Measurements from ENCODE around the gene ZBTB20. TPM values are rescaled to one million over a fixed set of nuclear protein-coding genes. Genes with fewer than 3 reads are reported as not detected.

ZBTB20 gene
- total and polyA plus RNA-seq, 4 donors: 0.88 to 83.2 (median 20.4) TPM

DNA sequence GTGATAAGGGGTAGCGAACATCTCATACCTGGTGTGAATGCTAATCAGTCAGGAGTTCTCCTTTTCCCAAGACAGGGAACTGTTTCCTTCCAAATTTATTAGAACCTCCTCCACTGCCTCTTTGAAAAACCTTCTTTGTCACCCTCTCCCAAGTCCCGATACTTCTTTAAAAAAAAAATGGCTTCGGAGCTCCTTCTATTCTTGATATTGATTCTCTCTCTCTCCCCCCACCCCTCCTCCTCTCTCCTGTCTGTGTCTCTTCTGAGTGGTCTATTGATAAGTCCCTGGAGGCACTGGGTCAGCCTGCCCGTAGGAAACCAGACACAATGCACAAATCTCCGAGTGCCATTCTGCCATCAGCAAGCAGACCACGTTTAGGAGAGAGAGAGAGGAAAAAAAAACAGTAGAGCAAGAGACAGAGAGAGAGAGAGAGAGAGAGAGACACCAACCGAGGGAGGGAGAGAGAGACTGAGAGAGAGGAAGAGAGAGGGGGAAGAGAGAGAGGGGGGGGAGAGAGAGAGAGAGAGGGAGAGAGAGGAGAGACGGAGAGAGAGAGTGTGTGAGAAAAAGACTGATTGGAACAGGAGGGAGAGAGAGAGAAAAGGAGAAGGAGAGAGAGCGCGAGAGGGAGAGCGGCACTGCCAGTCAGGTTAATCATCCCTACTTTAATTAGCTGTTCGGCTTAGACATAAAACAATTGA lies 692.4 kb downstream of the ZBTB20 start:
- no peaks in the 10 kb centered on the region for H3K36me3 ChIP-seq (ENCODE audit: control insufficient read depth in 4 of 4, insufficient read depth in 3 of 4, low read depth in 1 of 4, low read length in 3 of 4)
- H3K9ac ChIP-seq (ENCODE audit: low read depth in 1 of 2, low read length in 2 of 2): no peak overlapping the region
- peaks cover 4 to 37% (median 17%) of the 10 kb centered on the region in 4 donors for H3K4me1 ChIP-seq (ENCODE audit: control insufficient read depth in 4 of 4, insufficient read depth in 4 of 4, low read length in 3 of 4)
- TF ChIP-seq HNF4G (IDR thresholded peaks at IDR 0.05) (no peak), SP1 (IDR thresholded peaks at IDR 0.05) (no peak), ATF3 (IDR thresholded peaks at IDR 0.05) (no peak), CTCF (IDR thresholded peaks at IDR 0.05; ENCODE audit: low read depth, low read length, missing input control) (no peak), JUND (IDR thresholded peaks at IDR 0.05) (no peak), FOXA2 (IDR thresholded peaks at IDR 0.05) (no peak), GABPA (IDR thresholded peaks at IDR 0.05 in 1 of 2, conservative IDR thresholded peaks at IDR 0.05 in 1 of 2) (no peak), FOXA1 (IDR thresholded peaks at IDR 0.05) (no peak), HNF4A (conservative IDR thresholded peaks at IDR 0.05) (no peak), TAF1 (conservative IDR thresholded peaks at IDR 0.05) (no peak), YY1 (IDR thresholded peaks at IDR 0.05) (no peak), RAD21 (IDR thresholded peaks at IDR 0.05) (no peak), RXRA (IDR thresholded peaks at IDR 0.05) (no peak)
- TF ChIP-seq, protein P1, sequence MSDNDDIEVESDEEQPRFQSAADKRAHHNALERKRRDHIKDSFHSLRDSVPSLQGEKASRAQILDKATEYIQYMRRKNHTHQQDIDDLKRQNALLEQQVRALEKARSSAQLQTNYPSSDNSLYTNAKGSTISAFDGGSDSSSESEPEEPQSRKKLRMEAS (IDR thresholded peaks at IDR 0.05): no peak
- no peaks in the 10 kb centered on the region for H3K9me3 ChIP-seq (ENCODE audit: control insufficient read depth in 4 of 4, low read length in 3 of 4)
- WGBS: 49% methylated on average over 12 of the region's 12 CpGs
- peak overlapping the region in 1 of 2 donors; percentile 19 for H3K27ac ChIP-seq (ENCODE audit: low read depth in 1 of 2, low read length in 2 of 2)
- no peaks in the 10 kb centered on the region for H3K27me3 ChIP-seq (ENCODE audit: control insufficient read depth in 4 of 4, insufficient read depth in 4 of 4, low read length in 3 of 4)
- DNase-seq (ENCODE audit: low spot score): no peak
- peak overlapping the region in 1 of 3 donors; percentile 37 for H3K4me3 ChIP-seq (ENCODE audit: low read depth in 1 of 3, low read length in 3 of 3)

- Histone ChIP-seq H3K9me3 (ENCODE audit: control insufficient read depth in 4 of 4, low read length in 3 of 4) (no peaks in the 10 kb centered on the region), H3K27ac (ENCODE audit: low read depth in 1 of 2, low read length in 2 of 2) (no peak overlapping the region), H3K36me3 (ENCODE audit: control insufficient read depth in 4 of 4, insufficient read depth in 3 of 4, low read depth in 1 of 4, low read length in 3 of 4) (no peaks in the 10 kb centered on the region), H3K9ac (ENCODE audit: low read depth in 1 of 2, low read length in 2 of 2) (no peak overlapping the region), H3K4me1 (ENCODE audit: control insufficient read depth in 4 of 4, insufficient read depth in 4 of 4, low read length in 3 of 4) (peaks cover 4 to 29% (median 14%) of the 10 kb centered on the region in 4 donors), H3K27me3 (ENCODE audit: control insufficient read depth in 4 of 4, insufficient read depth in 4 of 4, low read length in 3 of 4) (no peaks in the 10 kb centered on the region), H3K4me3 (ENCODE audit: low read depth in 1 of 3, low read length in 3 of 3) (no peak overlapping the region)
- 79% methylated on average over 2 of the region's 2 CpGs for WGBS
- no peak for TF ChIP-seq SP1 (IDR thresholded peaks at IDR 0.05)
- TF ChIP-seq HNF4A (conservative IDR thresholded peaks at IDR 0.05): no peak
- TF ChIP-seq ATF3 (IDR thresholded peaks at IDR 0.05): no peak
- TF ChIP-seq HNF4G (IDR thresholded peaks at IDR 0.05): no peak
- DNase-seq (ENCODE audit: low spot score): no peak
Measured at GRCh38 chr3:114453361-114453780, 693.7 kb downstream of the ZBTB20 start.

GRCh38 chr3:114452937-114453336 lies 694.2 kb downstream of the ZBTB20 start:
- Histone ChIP-seq H3K27ac (ENCODE audit: low read depth in 1 of 2, low read length in 2 of 2) (no peak overlapping the region), H3K9me3 (ENCODE audit: control insufficient read depth in 4 of 4, low read length in 3 of 4) (no peaks in the 10 kb centered on the region), H3K36me3 (ENCODE audit: control insufficient read depth in 4 of 4, insufficient read depth in 3 of 4, low read depth in 1 of 4, low read length in 3 of 4) (no peaks in the 10 kb centered on the region), H3K4me1 (ENCODE audit: control insufficient read depth in 4 of 4, insufficient read depth in 4 of 4, low read length in 3 of 4) (peaks cover 4 to 29% (median 14%) of the 10 kb centered on the region in 4 donors), H3K4me3 (ENCODE audit: low read depth in 1 of 3, low read length in 3 of 3) (no peak overlapping the region), H3K9ac (ENCODE audit: low read depth in 1 of 2, low read length in 2 of 2) (no peak overlapping the region), H3K27me3 (ENCODE audit: control insufficient read depth in 4 of 4, insufficient read depth in 4 of 4, low read length in 3 of 4) (no peaks in the 10 kb centered on the region)
- no peak for DNase-seq (ENCODE audit: low spot score)
- TF ChIP-seq GABPA (IDR thresholded peaks at IDR 0.05 in 1 of 2, conservative IDR thresholded peaks at IDR 0.05 in 1 of 2) (no peak), RXRA (IDR thresholded peaks at IDR 0.05) (no peak), EGR1 (IDR thresholded peaks at IDR 0.05; ENCODE audit: low read depth in 2 of 2) (no peak), CTCF (IDR thresholded peaks at IDR 0.05; ENCODE audit: low read depth, low read length, missing input control) (no peak), RAD21 (IDR thresholded peaks at IDR 0.05) (no peak), SP1 (IDR thresholded peaks at IDR 0.05) (no peak), YY1 (IDR thresholded peaks at IDR 0.05) (no peak), FOXA2 (IDR thresholded peaks at IDR 0.05) (no peak), NR2F2 (IDR thresholded peaks at IDR 0.05) (no peak), HNF4A (conservative IDR thresholded peaks at IDR 0.05) (no peak), TAF1 (conservative IDR thresholded peaks at IDR 0.05) (no peak), REST (IDR thresholded peaks at IDR 0.05) (no peak)
- TF ChIP-seq, protein P1 (IDR thresholded peaks at IDR 0.05): no peak
- 87% methylated on average over 2 of the region's 2 CpGs for WGBS

All from liver (tissue), 9 donors.